GM21576 (cell line): ENCODE data around the gene KCNH2.
"Not testable (repeated sequence)": the region's sequence is repeated elsewhere in the genome, so short reads cannot be mapped to it uniquely, and the experiment has no call there.

Source experiments
- ATAC-seq: cut with Tn5 transposase; IDR thresholded peaks from one replicate; pipeline ENCODE4 v1.9.1; 2021; ENCODE audit warnings: mild to moderate bottlenecking, moderate library complexity; ENCODE audit not compliant: unreplicated experiment

Gene KCNH2

GRCh38 chr7:150911590-150912267, 66.4 kb downstream of the KCNH2 start:
- no peak for ATAC-seq

GRCh38 chr7:150910996-150911422, 67.1 kb downstream of the KCNH2 start:
- ATAC-seq = no peak

- not testable (repeated sequence) for ATAC-seq
Observed at GRCh38 chr7:150910305-150910995, 67.7 kb downstream of the KCNH2 start.

GRCh38 chr7:150909200-150909995, 68.7 kb downstream of the KCNH2 start:
- ATAC-seq = no peak

GRCh38 chr7:150908173-150908572, 69.9 kb downstream of the KCNH2 start:
- ATAC-seq = no peak

- ATAC-seq = no peak
Observed at GRCh38 chr7:150904011-150904909, 73.9 kb downstream of the KCNH2 start.

GRCh38 chr7:150903606-150904005, 74.5 kb downstream of the KCNH2 start:
- no peak for ATAC-seq

GRCh38 chr7:150902078-150903033, 75.8 kb downstream of the KCNH2 start:
- ATAC-seq = no peak

GRCh38 chr7:150901160-150902035, 76.7 kb downstream of the KCNH2 start:
- ATAC-seq = no peak

- ATAC-seq = no peak
Observed at GRCh38 chr7:150900675-150901074, 77.4 kb downstream of the KCNH2 start.

GRCh38 chr7:150898475-150899011, 79.6 kb downstream of the KCNH2 start:
- peak; percentile 66 for ATAC-seq

- ATAC-seq = peak; percentile 49
Observed at GRCh38 chr7:150897502-150898474, 80.3 kb downstream of the KCNH2 start.

- no peak for ATAC-seq
Observed at GRCh38 chr7:150896562-150897209, 81.4 kb downstream of the KCNH2 start.

- ATAC-seq = no peak
Observed at GRCh38 chr7:150895809-150896208, 82.3 kb downstream of the KCNH2 start.
